Measurements from ENCODE around the gene TRAF6.

Gene TRAF6

GRCh38 chr11:36501236-36501635 is 8.8 kb downstream of the TRAF6 start:
- Histone ChIP-seq H3K27ac (no peak overlapping the region), H3K4me3 (no peak overlapping the region), H3K4me1 (peaks cover 0 to 43% (median 16%) of the 10 kb centered on the region in 4 donors), H3K36me3 (peaks cover 29 to 49% (median 30%) of the 10 kb centered on the region in 3 donors), H3K27me3 (no peaks in the 10 kb centered on the region), H3K9me3 (no peaks in the 10 kb centered on the region)
- no peak for TF ChIP-seq CTCF (IDR thresholded peaks at IDR 0.05)
- no peak for DNase-seq
- intact Hi-C loops (cut with DNase I; ENCODE audit: low total_unique reads) = no loop called here

- DNase-seq = no peak
- Histone ChIP-seq H3K9me3 (no peaks in the 10 kb centered on the region), H3K4me1 (peaks cover 0 to 41% (median 15%) of the 10 kb centered on the region in 4 donors), H3K36me3 (peaks cover 37 to 58% (median 38%) of the 10 kb centered on the region in 3 donors), H3K27ac (peak overlapping the region; percentile 14 to 20), H3K4me3 (no peak overlapping the region), H3K27me3 (no peaks in the 10 kb centered on the region)
- TF ChIP-seq CTCF (IDR thresholded peaks at IDR 0.05) = no peak
- intact Hi-C loops (cut with DNase I; ENCODE audit: low total_unique reads) = no loop called here
Observed at GRCh38 chr11:36500315-36500721, 9.8 kb downstream of the TRAF6 start.

GRCh38 chr11:36499315-36499714 is 10.8 kb downstream of the TRAF6 start:
- DNase-seq = no peak
- Histone ChIP-seq H3K27ac (no peak overlapping the region), H3K4me1 (peaks cover 0 to 41% (median 15%) of the 10 kb centered on the region in 4 donors), H3K27me3 (no peaks in the 10 kb centered on the region), H3K36me3 (peaks cover 44 to 67% (median 44%) of the 10 kb centered on the region in 3 donors), H3K9me3 (no peaks in the 10 kb centered on the region), H3K4me3 (no peak overlapping the region)
- no peak for TF ChIP-seq CTCF (IDR thresholded peaks at IDR 0.05)
- intact Hi-C loops (cut with DNase I; ENCODE audit: low total_unique reads) = no loop called here

- intact Hi-C loops (cut with DNase I; ENCODE audit: low total_unique reads) = no loop called here
- Histone ChIP-seq H3K4me1 (peaks cover 0 to 39% (median 15%) of the 10 kb centered on the region in 4 donors), H3K9me3 (no peaks in the 10 kb centered on the region), H3K4me3 (no peak overlapping the region), H3K36me3 (peaks cover 50 to 73% (median 50%) of the 10 kb centered on the region in 3 donors), H3K27ac (no peak overlapping the region), H3K27me3 (no peaks in the 10 kb centered on the region)
- no peak for TF ChIP-seq CTCF (IDR thresholded peaks at IDR 0.05)
- DNase-seq = no peak
Observed at GRCh38 chr11:36498721-36499120, 11.4 kb downstream of the TRAF6 start.

GRCh38 chr11:36493332-36493731 is 16.7 kb downstream of the TRAF6 start:
- Histone ChIP-seq H3K36me3 (peaks cover 70 to 87% (median 77%) of the 10 kb centered on the region in 3 donors), H3K27me3 (no peaks in the 10 kb centered on the region), H3K9me3 (no peaks in the 10 kb centered on the region), H3K4me3 (no peak overlapping the region), H3K27ac (no peak overlapping the region), H3K4me1 (peaks cover 0 to under 1% (median 0%) of the 10 kb centered on the region in 4 donors)
- intact Hi-C loops (cut with DNase I; ENCODE audit: low total_unique reads) = loop anchor here (5.0 kb wide), 1 partner anchor 191 kb away; no protein-coding TSS in a partner anchor
- no peak for DNase-seq
- no peak for TF ChIP-seq CTCF (IDR thresholded peaks at IDR 0.05)
